ENCODE data around the gene AHDC1.

Gene AHDC1

DNA sequence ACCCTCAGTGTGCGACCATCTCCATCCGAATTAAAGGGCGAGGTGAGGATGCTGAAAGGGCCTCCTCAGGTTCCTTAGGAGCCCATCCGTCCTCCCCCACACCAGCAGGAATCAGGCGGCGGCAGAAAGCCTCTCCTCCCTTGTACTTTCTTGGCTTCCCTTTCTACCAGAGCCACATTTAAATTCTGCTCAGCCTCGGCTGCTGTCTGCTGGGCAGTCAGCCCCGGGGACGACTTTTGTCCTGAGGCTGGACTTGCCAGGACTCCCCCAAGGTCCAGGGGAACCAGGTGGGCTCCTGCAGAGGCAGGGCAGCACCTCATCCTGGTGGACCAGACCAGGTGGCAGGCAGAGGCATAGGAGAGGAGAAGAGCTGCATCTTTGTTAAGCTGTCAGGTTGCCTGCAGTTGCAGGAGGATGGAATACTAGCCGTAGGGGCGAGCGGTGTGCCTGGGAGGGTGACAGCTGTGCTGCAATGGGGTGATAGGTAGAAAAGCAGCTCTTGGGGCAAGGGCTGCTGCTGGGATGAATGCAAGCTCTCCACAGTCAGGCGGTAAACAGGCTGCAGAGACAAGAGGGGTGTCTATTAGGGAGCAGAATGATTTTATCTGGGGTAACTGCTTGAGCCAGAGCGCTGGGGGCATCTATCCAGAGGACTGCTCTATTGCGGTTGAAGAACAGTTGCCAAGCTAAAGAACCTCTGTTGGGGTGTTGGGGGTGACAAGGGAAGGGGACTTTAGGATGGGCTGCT lies 67.8 kb downstream of the AHDC1 start:
- no peaks in the 10 kb centered on the region for H3K9me3 Mint-ChIP-seq
- H3K27me3 Mint-ChIP-seq = no peaks in the 10 kb centered on the region
- intact Hi-C loops (cut with micrococcal nuclease) = no loop called here
- peak overlapping the region; percentile 0 for H3K27ac Mint-ChIP-seq
- no peak overlapping the region for H3K4me3 Mint-ChIP-seq
- H3K36me3 Mint-ChIP-seq (ENCODE audit: low read depth) = peaks cover 21% of the 10 kb centered on the region
- peaks cover 29% of the 10 kb centered on the region for H3K4me1 Mint-ChIP-seq (ENCODE audit: low read depth)

DNA sequence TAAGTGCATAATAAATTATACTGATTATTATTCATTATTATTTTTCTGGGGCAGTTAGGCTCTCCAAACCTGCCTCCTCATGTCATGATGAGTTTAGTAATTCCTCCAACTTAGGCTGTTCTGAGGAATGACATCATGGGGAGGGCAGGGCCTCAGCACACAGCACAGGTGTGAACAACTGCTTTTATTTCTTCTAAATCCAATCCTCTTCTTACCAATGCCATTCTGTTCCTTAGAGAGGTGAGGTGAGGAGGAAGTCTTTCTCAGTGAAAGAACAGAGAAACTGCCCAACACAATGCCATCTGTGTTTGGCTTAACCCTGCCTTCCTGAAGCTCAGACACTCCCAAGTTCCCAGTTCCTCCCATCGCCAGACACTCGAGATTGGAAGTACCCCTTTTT lies 68.6 kb downstream of the AHDC1 start:
- H3K27me3 Mint-ChIP-seq = no peaks in the 10 kb centered on the region
- H3K36me3 Mint-ChIP-seq (ENCODE audit: low read depth) = peaks cover 17% of the 10 kb centered on the region
- H3K4me1 Mint-ChIP-seq (ENCODE audit: low read depth) = peaks cover 26% of the 10 kb centered on the region
- peak overlapping the region; percentile 0 for H3K27ac Mint-ChIP-seq
- H3K9me3 Mint-ChIP-seq = no peaks in the 10 kb centered on the region
- intact Hi-C loops (cut with micrococcal nuclease) = no loop called here
- H3K4me3 Mint-ChIP-seq = no peak overlapping the region

DNA sequence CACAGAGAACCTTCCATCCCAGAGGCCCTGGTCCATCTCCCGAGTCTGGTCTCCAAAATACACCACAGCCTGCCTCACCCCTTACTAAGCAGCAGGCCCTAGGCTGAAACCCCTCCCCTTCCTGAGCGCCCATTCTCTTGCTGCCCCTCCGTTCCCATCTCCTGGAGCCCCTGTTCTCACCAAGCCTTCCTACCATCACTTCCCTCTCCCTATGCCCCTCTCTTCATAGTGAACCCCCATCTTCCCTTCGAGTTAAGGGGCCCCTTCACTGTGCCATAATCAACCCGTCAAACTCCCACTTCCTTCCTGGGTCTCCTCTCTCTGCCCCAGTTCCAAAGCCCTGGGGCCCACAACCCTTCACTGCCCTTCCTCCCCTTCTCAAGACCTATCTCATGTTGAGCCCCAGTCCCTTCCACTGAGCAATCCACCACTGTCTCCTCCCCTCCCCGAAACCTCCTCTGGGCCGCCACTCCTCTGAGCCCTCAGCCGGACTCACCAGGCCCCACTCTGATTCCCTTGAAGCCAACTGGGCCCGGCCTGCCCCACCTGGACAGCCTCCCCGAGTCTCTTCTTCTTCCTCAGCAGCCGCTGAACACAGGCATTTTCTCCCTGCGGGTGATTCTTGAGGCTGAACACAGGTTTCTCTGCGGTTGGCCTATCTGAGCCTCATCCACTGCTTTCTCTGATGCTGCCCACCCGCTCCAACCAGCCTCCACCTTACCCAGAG lies 71.8 kb downstream of the AHDC1 start:
- Mint-ChIP-seq H3K36me3 (ENCODE audit: low read depth) (peaks cover 15% of the 10 kb centered on the region), H3K27ac (no peak overlapping the region), H3K4me3 (no peak overlapping the region), H3K27me3 (peaks cover 17% of the 10 kb centered on the region), H3K9me3 (no peaks in the 10 kb centered on the region), H3K4me1 (ENCODE audit: low read depth) (peaks cover 41% of the 10 kb centered on the region)
- intact Hi-C loops (cut with micrococcal nuclease) = no loop called here

DNA sequence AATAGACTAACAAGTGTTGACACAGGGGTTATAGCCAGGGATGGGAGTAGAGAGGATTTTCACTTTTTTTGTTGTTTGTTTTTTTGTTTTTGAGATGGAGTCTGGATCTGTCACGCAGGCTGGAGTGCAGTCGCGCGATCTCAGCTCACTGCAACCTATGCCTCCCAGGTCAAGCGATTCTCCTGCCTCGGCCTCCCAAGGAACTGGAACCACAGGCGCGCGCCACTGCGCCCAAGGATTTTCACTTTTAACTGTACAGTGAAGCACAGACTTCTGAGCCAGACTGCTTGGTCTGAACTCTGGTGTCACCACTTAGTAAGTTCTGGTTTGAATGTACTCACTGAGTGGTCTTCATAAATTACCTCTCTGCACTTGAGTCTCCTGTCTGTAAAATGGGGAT lies 73.8 kb downstream of the AHDC1 start:
- H3K27ac Mint-ChIP-seq = no peak overlapping the region
- H3K4me1 Mint-ChIP-seq (ENCODE audit: low read depth) = peaks cover 49% of the 10 kb centered on the region
- H3K4me3 Mint-ChIP-seq = no peak overlapping the region
- no peaks in the 10 kb centered on the region for H3K9me3 Mint-ChIP-seq
- peaks cover 15% of the 10 kb centered on the region for H3K36me3 Mint-ChIP-seq (ENCODE audit: low read depth)
- intact Hi-C loops (cut with micrococcal nuclease) = no loop called here
- peaks cover 17% of the 10 kb centered on the region for H3K27me3 Mint-ChIP-seq

DNA sequence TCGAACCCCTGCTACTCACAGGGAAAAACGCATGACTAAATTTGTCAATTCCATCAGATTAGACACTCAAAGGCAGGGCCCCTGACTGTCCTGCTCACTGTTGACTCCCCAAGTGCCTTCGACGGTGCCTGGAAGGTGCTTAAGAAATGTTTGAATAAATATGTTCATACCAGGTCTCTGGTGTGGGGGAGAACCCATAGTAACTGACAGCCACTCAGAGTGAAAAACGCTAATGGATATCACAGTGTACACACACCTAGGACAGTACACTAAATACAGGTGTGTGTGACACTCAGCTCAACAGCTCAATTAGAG lies 74.3 kb downstream of the AHDC1 start:
- H3K27me3 Mint-ChIP-seq = peaks cover 17% of the 10 kb centered on the region
- intact Hi-C loops (cut with micrococcal nuclease) = loop anchor here (5.0 kb wide), 1 partner anchor 42 kb away; no protein-coding TSS in a partner anchor
- no peaks in the 10 kb centered on the region for H3K9me3 Mint-ChIP-seq
- peaks cover 15% of the 10 kb centered on the region for H3K36me3 Mint-ChIP-seq (ENCODE audit: low read depth)
- no peak overlapping the region for H3K27ac Mint-ChIP-seq
- H3K4me3 Mint-ChIP-seq = no peak overlapping the region
- H3K4me1 Mint-ChIP-seq (ENCODE audit: low read depth) = peaks cover 54% of the 10 kb centered on the region

DNA sequence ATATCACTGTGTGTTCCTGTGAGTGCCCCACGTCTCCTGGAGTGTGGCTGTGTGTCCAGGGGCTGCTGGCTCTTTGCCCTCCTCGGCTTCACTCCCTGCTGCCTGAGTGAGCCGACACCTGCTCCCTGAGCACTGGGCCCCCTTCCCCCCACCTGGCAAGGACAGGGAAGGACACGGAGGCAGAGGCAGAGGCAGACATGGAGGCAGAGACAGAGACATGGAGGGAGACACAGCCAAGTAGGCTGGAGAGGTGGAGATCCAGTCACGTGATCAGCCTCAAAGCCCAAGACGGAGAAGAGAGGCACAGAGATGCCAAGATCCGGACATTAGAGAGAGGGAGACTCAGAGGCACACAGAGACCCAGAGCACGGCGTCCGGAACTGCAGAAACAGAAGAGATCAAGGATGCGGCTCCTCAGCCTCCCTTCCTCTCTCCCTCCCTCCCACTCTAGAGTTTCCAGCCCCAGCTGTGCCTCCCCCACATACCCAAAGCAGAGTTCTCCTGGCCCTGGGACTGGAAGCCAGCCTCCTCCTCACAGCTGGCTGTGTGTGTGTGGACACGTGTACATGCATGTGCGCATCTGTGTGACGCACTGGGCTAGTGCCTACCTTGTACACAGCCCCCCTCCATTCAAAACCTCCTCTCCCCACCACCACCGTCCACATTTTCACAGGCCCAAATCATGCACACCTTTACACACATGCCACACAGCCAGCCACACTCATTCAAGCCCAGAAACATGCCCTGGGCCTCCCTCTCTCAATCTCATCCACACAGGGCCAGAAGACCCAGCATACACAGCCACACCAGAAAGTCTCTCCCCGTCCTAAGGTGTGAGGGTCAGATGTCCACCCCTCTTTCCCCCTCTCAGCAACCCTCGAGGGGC lies 74.9 kb downstream of the AHDC1 start:
- Mint-ChIP-seq H3K36me3 (ENCODE audit: low read depth) (peaks cover 15% of the 10 kb centered on the region), H3K27ac (peak overlapping the region; percentile 25)

DNA sequence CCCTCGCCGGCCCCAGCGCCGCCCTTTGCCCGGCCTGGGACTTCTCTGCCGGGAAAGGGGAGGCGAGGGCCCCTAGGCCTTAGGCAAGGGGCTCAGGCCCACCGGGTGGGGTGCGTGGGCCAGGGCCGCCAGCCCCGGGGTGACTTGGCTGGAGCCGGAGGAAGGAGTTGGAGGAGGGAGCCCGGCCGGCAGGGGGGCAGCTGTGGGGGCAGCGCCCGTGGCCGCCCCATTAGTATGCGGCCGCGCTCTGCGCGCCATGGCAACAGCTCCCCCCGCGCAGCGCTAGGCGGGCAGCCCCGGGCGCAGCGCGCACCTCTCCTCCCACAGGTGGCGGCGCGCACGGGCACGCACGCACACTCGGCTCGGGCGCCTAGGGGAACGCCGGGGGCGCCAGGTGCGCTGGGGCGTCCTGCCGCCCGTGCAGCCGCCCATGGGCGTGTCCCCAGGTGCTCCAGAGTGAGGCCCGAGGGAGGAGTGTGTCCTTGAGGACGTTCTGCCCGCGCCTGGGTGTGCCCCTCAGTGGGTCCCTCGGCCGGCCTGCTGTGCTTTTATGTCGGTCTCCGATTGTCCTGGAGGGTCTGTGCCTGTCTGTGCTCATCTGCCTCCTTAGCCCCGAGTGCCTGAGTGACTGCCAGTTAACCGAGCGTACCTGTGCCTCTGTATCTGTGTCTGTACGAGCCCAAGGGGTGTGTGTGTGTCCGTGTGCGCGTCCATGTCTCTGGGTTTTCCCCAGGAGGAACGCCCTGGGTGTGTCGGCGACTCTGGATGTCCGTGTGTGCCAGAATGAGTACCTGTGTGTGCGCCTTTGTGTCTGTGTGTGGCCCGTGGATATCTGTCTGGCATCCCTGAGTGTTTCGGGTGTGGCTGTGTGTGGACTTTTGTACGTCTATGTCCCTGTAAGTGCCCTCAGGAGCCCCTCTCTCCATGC lies 75.8 kb downstream of the AHDC1 start:
- Mint-ChIP-seq H3K4me1 (ENCODE audit: low read depth) (peaks cover 69% of the 10 kb centered on the region), H3K4me3 (peak overlapping the region; percentile 65), H3K27ac (peak overlapping the region; percentile 25), H3K27me3 (peaks cover 17% of the 10 kb centered on the region), H3K36me3 (ENCODE audit: low read depth) (peaks cover 6% of the 10 kb centered on the region), H3K9me3 (no peaks in the 10 kb centered on the region)
- intact Hi-C loops (cut with micrococcal nuclease) = loop anchor here (5.0 kb wide), 1 partner anchor 41 kb away; no protein-coding TSS in a partner anchor

More for the DNA sequence above, 74.9 kb downstream of the AHDC1 start:
- Mint-ChIP-seq H3K27me3 (peaks cover 17% of the 10 kb centered on the region), H3K4me1 (ENCODE audit: low read depth) (peaks cover 60% of the 10 kb centered on the region), H3K4me3 (no peak overlapping the region), H3K9me3 (no peaks in the 10 kb centered on the region)
- intact Hi-C loops (cut with micrococcal nuclease) = loop anchor here (5.0 kb wide), 1 partner anchor 42 kb away; no protein-coding TSS in a partner anchor

DNA sequence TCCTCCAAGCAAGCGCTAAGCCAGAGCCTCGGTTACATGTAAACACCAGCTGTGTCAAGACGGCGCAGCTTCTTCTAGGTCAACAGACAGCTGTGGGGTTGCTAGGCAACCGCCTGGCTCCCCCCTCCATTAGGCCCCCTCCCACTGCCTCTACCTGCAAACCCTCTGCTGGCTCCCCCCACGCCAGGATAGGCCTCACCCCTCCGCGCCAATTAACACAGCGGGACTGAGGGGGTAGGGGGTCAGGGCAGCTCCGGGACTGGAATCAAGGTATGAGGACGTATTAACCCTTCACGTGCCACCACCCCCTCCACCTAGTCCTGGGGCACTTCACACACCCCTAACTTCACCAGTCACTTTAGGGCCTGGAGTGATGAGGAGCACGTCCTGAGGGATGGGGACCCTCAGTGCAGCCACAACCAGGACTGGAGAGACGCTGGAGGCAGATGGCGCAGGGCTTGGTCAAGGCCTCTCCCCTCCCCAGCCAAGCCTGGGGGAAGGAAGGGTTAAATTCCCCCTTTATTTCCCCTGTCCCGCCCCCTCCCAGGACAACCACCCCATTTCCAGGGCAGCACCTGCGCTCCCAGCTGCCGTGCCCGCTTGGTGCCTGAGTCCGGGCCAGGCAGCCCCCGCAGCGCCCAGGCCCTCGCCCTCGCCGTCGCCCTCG lies 76.6 kb downstream of the AHDC1 start:
- Mint-ChIP-seq H3K36me3 (ENCODE audit: low read depth) (no peaks in the 10 kb centered on the region), H3K4me3 (peak overlapping the region; percentile 32), H3K27ac (no peak overlapping the region), H3K9me3 (no peaks in the 10 kb centered on the region), H3K4me1 (ENCODE audit: low read depth) (peaks cover 72% of the 10 kb centered on the region), H3K27me3 (peaks cover 21% of the 10 kb centered on the region)
- intact Hi-C loops (cut with micrococcal nuclease) = loop anchor here (5.0 kb wide), 1 partner anchor 40 kb away; no protein-coding TSS in a partner anchor

DNA sequence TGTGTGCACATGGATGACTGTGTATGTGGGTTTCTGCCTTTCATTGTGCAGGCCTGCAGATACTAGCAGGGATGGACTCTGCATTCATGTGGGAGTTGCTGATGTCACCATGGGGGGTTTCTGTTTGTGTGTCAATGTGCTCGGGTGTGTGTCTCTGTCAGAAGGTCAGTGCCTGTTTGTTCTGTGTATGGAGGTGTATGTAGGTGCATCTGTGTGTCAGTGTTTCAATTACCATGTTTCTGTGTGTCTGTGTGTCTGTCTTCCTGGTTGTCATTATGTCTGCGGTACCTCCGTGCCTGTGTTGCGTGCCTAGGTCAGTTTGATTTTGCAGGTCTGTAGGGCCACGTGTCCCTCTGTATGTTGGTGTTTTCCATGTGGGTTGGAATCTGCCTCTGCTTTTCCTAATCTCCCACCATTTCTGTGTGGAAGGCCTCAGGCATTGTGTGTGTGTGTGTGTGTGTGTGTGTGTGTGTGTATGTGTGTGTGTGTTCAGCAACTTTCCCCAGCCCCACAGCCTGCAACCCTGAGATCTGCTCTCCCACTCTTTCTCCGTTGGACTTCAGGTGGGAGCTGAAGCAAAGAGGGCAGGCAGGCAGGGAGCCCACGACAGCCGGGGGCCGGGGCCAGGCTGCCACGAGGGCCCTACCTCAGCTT lies 77.2 kb downstream of the AHDC1 start:
- peak overlapping the region; percentile 52 for H3K4me3 Mint-ChIP-seq
- intact Hi-C loops (cut with micrococcal nuclease) = loop anchor here (5.0 kb wide), 1 partner anchor 39 kb away; no protein-coding TSS in a partner anchor
- no peaks in the 10 kb centered on the region for H3K36me3 Mint-ChIP-seq (ENCODE audit: low read depth)
- H3K27me3 Mint-ChIP-seq = peaks cover 28% of the 10 kb centered on the region
- H3K27ac Mint-ChIP-seq = peak overlapping the region; percentile 77
- no peaks in the 10 kb centered on the region for H3K9me3 Mint-ChIP-seq
- peaks cover 72% of the 10 kb centered on the region for H3K4me1 Mint-ChIP-seq (ENCODE audit: low read depth)

DNA sequence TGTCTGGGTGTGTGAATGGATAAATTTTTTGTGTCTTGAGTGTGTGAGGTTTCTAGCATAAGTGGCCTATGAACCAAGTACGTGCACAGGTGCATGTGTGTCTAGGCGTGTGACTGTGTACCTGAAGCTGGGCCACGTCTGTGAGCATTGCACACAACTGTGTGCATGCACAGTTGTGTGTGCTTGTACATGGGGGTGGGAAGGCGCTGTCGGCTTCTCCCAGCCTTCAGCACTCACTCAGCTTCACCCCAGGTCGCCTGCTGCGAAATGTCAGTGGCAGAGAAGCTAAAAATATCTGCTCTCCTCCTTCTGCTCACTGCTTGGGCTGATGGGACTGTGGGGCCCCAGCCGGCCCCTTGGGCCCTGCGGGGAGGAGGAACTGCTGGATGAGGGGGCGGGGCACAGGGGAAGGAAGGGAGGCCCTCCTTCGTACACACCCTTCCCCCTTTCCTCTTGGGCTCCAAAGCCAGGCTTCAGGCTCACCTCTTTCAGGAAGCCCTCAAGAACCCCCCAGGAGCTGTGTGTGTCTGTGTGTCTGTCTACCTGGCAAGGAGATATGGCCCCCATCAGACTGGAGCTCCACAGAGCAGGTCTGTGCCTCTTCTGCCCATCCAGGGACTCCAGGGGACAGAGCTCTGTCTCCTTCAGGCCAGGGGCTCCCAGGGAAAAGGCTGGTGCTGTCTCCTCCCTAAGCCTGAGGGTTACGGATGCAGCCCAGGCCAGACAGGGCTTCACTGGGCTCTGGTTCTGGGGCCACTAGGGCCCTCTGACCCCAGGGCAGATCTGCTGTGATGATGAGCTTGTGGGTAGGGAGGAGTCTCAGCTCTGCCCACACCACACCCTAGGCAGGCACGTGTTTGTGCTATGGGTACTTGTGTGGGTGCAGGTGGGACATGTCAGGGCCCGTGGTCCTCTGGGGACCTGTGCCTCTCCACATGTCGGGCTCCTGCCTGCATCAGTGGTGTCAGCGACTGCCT lies 78.4 kb downstream of the AHDC1 start:
- Mint-ChIP-seq H3K4me3 (peak overlapping the region; percentile 52), H3K36me3 (ENCODE audit: low read depth) (no peaks in the 10 kb centered on the region), H3K27me3 (peaks cover 34% of the 10 kb centered on the region), H3K9me3 (no peaks in the 10 kb centered on the region), H3K27ac (peak overlapping the region; percentile 77), H3K4me1 (ENCODE audit: low read depth) (peaks cover 83% of the 10 kb centered on the region)
- intact Hi-C loops (cut with micrococcal nuclease) = loop anchor here (5.0 kb wide), 1 partner anchor 38 kb away; no protein-coding TSS in a partner anchor

DNA sequence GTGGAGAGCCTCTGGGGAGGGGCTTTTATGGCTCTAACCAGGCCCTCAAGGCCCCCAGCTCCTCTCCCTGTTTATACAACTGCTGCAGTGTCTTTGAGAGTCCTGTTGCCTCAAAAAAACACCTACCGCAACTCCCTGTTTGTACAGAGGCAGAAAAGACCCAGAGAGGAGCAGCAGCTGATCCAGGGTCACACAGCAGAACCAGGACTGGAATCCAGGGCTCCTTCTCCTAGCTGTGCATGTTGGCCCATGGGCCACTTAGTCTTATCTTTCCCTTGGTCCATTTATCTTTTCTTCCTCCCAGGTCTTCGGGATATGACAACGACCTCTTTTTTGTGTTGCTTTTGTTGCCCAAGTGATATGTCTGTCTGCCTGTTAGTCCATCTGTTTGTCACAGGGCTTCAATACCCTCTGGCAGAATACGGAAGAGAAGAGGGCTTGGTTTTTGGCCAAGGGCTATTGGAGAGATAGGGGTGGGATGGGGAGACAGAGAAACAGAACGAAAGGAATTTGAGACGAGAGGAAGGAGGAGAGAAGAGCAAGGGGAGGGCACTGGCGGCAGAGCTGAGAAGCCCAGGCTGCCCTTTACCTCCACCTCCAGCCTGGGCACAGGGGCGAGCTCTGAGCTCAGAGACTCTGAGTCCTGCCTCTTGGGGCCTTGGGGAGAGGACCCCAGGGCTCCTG lies 80.5 kb downstream of the AHDC1 start:
- Mint-ChIP-seq H3K27me3 (peaks cover 24% of the 10 kb centered on the region), H3K4me3 (no peak overlapping the region), H3K4me1 (ENCODE audit: low read depth) (peaks cover 80% of the 10 kb centered on the region), H3K27ac (peak overlapping the region; percentile 11), H3K9me3 (no peaks in the 10 kb centered on the region), H3K36me3 (ENCODE audit: low read depth) (no peaks in the 10 kb centered on the region)
- intact Hi-C loops (cut with micrococcal nuclease) = no loop called here
